HepG2 (cell line): Measurements from ENCODE around the gene MED1. TPM values are rescaled to one million over a fixed set of nuclear protein-coding genes. Genes with fewer than 3 reads are reported as not detected.
A peak's percentile ranks its signal among the peaks of the same experiment; 100 is the strongest.

Source experiments
- ATRX ChIP-seq: sonication (generic); formaldehyde crosslinking; IDR thresholded peaks from 2 replicates; pipeline ENCODE4 v1.4.0; 2020; ENCODE audit warnings: missing genetic modification reagents, borderline replicate concordance
- CCAR2 ChIP-seq: fragments of 200-400 bp; formaldehyde crosslinking; optimal IDR thresholded peaks from 2 replicates; pipeline ENCODE3; 2018; ENCODE audit warnings: low read depth, mild to moderate bottlenecking, low read length, moderate library complexity
- KLF16 ChIP-seq, 2 experiments: sonication (generic) in 1 of 2; formaldehyde crosslinking in 1 of 2; IDR thresholded peaks; 2 replicates each; pipeline versions ENCODE4 v1.6.1 to v1.8.0; 2016 to 2023; ENCODE audit warnings: missing genetic modification reagents in 2 of 2, missing compliant biosample characterization in 1 of 2
- MBNL3 ChIP-seq: fragments of 250-450 bp; sonication (Bioruptor Pico); conservative IDR thresholded peaks from 2 replicates; pipeline ENCODE4 v1.8.0; 2022; ENCODE audit warnings: mild to moderate bottlenecking, inconsistent platforms
- MTERF4 ChIP-seq: sonication (generic); formaldehyde crosslinking; IDR thresholded peaks from 2 replicates; pipeline ENCODE4 v1.8.0; 2023; ENCODE audit warnings: mild to moderate bottlenecking, missing genetic modification reagents
- MYC ChIP-seq: sonication (generic); formaldehyde crosslinking; IDR thresholded peaks from 2 replicates; pipeline ENCODE4 v1.9.0; 2021; ENCODE audit warnings: missing genetic modification reagents, borderline replicate concordance
- NR1H2 ChIP-seq: sonication (generic); formaldehyde crosslinking; IDR thresholded peaks from 2 replicates; pipeline ENCODE4 v1.8.1; 2022; ENCODE audit warnings: low read depth, missing genetic modification reagents, borderline replicate concordance
- PAX8 ChIP-seq: sonication (generic); formaldehyde crosslinking; IDR thresholded peaks from 2 replicates; pipeline ENCODE4 v1.8.0; 2022; ENCODE audit warnings: mild to moderate bottlenecking, missing genetic modification reagents, borderline replicate concordance
- RFX3 ChIP-seq: IDR thresholded peaks from 2 replicates; pipeline ENCODE4 v1.6.1; 2016; ENCODE audit warnings: missing biosample characterization, missing genetic modification reagents
- SMC3 ChIP-seq: IDR thresholded peaks from 2 replicates; pipeline ENCODE4 v1.6.1; 2011; ENCODE audit warnings: low read length, improper control_type of control experiment
- SNRNP70 ChIP-seq: fragments of 200-400 bp; formaldehyde crosslinking; IDR thresholded peaks from 2 replicates; pipeline ENCODE4 v1.6.1; 2017; ENCODE audit warnings: mild to moderate bottlenecking, low read depth, low read length, moderate library complexity
- ZEB1 ChIP-seq: IDR thresholded peaks from 2 replicates; pipeline ENCODE4 v1.6.1; 2012; ENCODE audit warnings: mild to moderate bottlenecking, low read depth, inconsistent platforms; ENCODE audit not compliant: insufficient replicate concordance
- ZNF337 ChIP-seq: sonication (generic); formaldehyde crosslinking; IDR thresholded peaks from 2 replicates; pipeline ENCODE4 v1.5.1; 2020; ENCODE audit warnings: missing genetic modification reagents, low read depth, mild to moderate bottlenecking, borderline replicate concordance
- ZNF547 ChIP-seq: sonication (generic); formaldehyde crosslinking; IDR thresholded peaks from 2 replicates; pipeline ENCODE4 v1.5.1; 2020; ENCODE audit warnings: mild to moderate bottlenecking, missing genetic modification reagents
- ZNF598 ChIP-seq: sonication (generic); formaldehyde crosslinking; IDR thresholded peaks from 2 replicates; pipeline ENCODE4 v1.5.1; 2020; ENCODE audit warnings: mild to moderate bottlenecking, missing genetic modification reagents, borderline replicate concordance
- ZNF781 ChIP-seq: sonication (generic); formaldehyde crosslinking; IDR thresholded peaks from 2 replicates; pipeline ENCODE4 v1.5.1; 2020; ENCODE audit warnings: borderline replicate concordance, mild to moderate bottlenecking, missing genetic modification reagents; ENCODE audit errors: not compliant biosample characterization
- ZSCAN9 ChIP-seq: IDR thresholded peaks from 2 replicates; pipeline ENCODE4 v1.6.1; 2016; ENCODE audit warnings: borderline replicate concordance
- polyA plus RNA-seq, 8 experiments: library from polyadenylated mRNA; depleted of rRNA in 3 of 8; stranded (reverse) in 7 of 8; unstranded in 1 of 8; fragments of >200 nt; fragmentation: Illumina TruSeq in 4 of 8; extraction: Trizol in 4 of 8; gene quantifications; 2 replicates each; pipeline versions ENCODE4 v1.2.1 to v1.2.3, GENCODE V29; 2011 to 2016; ENCODE audit warnings: low read depth in 4 of 8, missing spikeins in 1 of 8, mixed read lengths in 1 of 8; ENCODE audit not compliant: insufficient read depth in 1 of 8
- total RNA-seq, 5 experiments: library from RNA; depleted of rRNA; stranded (reverse); fragments of >200 nt; fragmentation: Illumina TruSeq; extraction: Trizol; gene quantifications; 2 replicates each; pipeline ENCODE4 v1.2.3, GENCODE V29; 2016; ENCODE audit warnings: low read depth in 1 of 5
- TF ChIP-seq, protein P1 (sequence below): IDR thresholded peaks from 2 replicates; pipeline ENCODE4 v1.6.1; 2016; ENCODE audit warnings: low read depth, missing genetic modification reagents, missing compliant biosample characterization
- TF ChIP-seq, protein P2 (sequence below): sonication (generic); formaldehyde crosslinking; IDR thresholded peaks from 2 replicates; pipeline ENCODE4 v1.4.0; 2020; ENCODE audit warnings: low read depth, mild to moderate bottlenecking, missing genetic modification reagents
- TF ChIP-seq, protein P3 (sequence below): sonication (generic); formaldehyde crosslinking; IDR thresholded peaks from 2 replicates; pipeline ENCODE4 v1.8.0; 2022; ENCODE audit warnings: missing genetic modification reagents, mild to moderate bottlenecking, inconsistent platforms, borderline replicate concordance

Gene MED1
- total and polyA plus RNA-seq, 2 of the 13 experiments (the other 11 are each of a cell fraction or from before 2014, with no cell fraction given), result 37.5 to 40.1 TPM

GRCh38 chr17:39401412-39402243, 49.4 kb downstream of the MED1 start, which contains the start of gene FBXL20 (continued):
- TF ChIP-seq, protein P1, sequence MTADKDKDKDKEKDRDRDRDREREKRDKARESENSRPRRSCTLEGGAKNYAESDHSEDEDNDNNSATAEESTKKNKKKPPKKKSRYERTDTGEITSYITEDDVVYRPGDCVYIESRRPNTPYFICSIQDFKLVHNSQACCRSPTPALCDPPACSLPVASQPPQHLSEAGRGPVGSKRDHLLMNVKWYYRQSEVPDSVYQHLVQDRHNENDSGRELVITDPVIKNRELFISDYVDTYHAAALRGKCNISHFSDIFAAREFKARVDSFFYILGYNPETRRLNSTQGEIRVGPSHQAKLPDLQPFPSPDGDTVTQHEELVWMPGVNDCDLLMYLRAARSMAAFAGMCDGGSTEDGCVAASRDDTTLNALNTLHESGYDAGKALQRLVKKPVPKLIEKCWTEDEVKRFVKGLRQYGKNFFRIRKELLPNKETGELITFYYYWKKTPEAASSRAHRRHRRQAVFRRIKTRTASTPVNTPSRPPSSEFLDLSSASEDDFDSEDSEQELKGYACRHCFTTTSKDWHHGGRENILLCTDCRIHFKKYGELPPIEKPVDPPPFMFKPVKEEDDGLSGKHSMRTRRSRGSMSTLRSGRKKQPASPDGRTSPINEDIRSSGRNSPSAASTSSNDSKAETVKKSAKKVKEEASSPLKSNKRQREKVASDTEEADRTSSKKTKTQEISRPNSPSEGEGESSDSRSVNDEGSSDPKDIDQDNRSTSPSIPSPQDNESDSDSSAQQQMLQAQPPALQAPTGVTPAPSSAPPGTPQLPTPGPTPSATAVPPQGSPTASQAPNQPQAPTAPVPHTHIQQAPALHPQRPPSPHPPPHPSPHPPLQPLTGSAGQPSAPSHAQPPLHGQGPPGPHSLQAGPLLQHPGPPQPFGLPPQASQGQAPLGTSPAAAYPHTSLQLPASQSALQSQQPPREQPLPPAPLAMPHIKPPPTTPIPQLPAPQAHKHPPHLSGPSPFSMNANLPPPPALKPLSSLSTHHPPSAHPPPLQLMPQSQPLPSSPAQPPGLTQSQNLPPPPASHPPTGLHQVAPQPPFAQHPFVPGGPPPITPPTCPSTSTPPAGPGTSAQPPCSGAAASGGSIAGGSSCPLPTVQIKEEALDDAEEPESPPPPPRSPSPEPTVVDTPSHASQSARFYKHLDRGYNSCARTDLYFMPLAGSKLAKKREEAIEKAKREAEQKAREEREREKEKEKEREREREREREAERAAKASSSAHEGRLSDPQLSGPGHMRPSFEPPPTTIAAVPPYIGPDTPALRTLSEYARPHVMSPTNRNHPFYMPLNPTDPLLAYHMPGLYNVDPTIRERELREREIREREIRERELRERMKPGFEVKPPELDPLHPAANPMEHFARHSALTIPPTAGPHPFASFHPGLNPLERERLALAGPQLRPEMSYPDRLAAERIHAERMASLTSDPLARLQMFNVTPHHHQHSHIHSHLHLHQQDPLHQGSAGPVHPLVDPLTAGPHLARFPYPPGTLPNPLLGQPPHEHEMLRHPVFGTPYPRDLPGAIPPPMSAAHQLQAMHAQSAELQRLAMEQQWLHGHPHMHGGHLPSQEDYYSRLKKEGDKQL (CRISPR knock-in tag), result no peak; the same call in 1 of the 2 replicates
- TF ChIP-seq ZEB1 (no peak), ZNF337 (CRISPR knock-in tag) (no peak; the same call in 1 of the 2 replicates), SMC3 (no peak), SNRNP70 (no peak), MBNL3 (CRISPR knock-in tag) (no peak), RFX3 (CRISPR knock-in tag) (no peak), MYC (peak; percentile 82; the same call in 1 of the 2 replicates), MTERF4 (CRISPR knock-in tag) (peak; percentile 83), ZSCAN9 (CRISPR knock-in tag) (peak; percentile 89), NR1H2 (peak; percentile 77; the same call in 1 of the 2 replicates), ZNF547 (CRISPR knock-in tag) (peak; percentile 71; the same call in 1 of the 2 replicates), ATRX (CRISPR knock-in tag) (no peak), ZNF781 (CRISPR knock-in tag) (no peak), PAX8 (no peak; the same call in 1 of the 2 replicates), ZNF598 (CRISPR knock-in tag) (peak; percentile 67; the same call in 1 of the 2 replicates), KLF16 (CRISPR knock-in tag; IDR thresholded peaks at IDR 0.05) (peak in 1 of 2 experiments; percentile 61; a peak in 1 of 4 replicates), CCAR2 (no peak)
- TF ChIP-seq, protein P2, sequence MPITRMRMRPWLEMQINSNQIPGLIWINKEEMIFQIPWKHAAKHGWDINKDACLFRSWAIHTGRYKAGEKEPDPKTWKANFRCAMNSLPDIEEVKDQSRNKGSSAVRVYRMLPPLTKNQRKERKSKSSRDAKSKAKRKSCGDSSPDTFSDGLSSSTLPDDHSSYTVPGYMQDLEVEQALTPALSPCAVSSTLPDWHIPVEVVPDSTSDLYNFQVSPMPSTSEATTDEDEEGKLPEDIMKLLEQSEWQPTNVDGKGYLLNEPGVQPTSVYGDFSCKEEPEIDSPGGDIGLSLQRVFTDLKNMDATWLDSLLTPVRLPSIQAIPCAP (CRISPR knock-in tag), result peak; percentile 80; the same call in 1 of the 2 replicates
- TF ChIP-seq, protein P3, sequence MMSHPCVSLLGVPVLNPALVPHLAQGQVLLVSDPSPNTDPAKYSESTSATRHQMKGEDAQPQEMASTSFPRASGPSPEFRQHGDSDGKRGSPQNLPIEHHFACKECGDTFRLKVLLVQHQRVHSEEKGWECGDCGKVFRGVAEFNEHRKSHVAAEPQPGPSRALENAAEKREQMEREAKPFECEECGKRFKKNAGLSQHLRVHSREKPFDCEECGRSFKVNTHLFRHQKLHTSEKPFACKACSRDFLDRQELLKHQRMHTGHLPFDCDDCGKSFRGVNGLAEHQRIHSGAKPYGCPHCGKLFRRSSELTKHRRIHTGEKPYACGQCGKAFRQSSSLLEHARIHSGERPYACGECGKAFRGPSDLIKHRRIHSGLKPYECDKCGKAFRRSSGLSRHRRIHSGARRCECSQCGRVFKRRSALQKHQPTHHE, result no peak
